HG03139 (cell line): Measurements from ENCODE around the gene SF3B2.
"Not testable (repeated sequence)": the region's sequence is repeated elsewhere in the genome, so short reads cannot be mapped to it uniquely, and the experiment has no call there.

Source experiments
- ATAC-seq: cut with Tn5 transposase; IDR thresholded peaks from one replicate; pipeline ENCODE4 v1.9.1; 2021; ENCODE audit not compliant: unreplicated experiment

Gene SF3B2

DNA sequence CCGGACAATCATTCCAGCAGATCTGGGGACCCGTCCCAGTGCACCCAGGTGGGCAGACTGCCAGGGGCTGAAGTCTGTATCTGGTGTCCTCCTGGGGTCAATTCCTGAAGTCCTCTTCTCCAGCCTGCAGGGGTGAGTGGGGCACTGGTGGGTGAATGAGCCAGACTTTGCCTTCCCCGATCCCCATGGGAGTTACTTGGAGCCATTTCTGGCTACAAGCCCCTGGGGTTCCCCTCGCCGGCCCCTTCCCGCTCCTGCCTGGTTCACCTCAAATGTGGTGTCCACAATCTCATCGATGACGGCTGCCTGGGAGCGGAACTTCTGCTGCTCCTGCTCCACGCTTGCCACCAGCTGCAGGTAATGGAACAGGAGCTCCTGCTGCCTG lies 35.4 kb upstream of the SF3B2 start:
- no peak for ATAC-seq

DNA sequence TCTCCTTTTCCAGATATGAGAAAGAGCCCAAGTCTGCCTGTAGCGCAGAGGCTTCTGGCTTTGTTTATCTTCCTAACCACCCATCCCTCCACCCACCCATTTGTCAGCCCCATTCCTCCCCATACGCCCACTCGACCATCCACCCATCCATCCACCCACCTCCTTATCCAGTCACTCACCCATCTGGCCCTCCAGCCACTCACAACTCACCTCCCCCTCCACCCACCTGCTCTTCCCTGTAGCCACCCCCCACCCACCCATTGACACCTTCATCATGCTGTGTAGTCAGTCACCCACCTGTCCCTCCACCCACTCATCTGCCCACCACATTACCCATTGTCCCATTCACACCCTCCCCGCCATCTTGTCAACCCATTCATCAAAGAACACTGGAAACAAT lies 34.8 kb upstream of the SF3B2 start:
- ATAC-seq, result no peak

DNA sequence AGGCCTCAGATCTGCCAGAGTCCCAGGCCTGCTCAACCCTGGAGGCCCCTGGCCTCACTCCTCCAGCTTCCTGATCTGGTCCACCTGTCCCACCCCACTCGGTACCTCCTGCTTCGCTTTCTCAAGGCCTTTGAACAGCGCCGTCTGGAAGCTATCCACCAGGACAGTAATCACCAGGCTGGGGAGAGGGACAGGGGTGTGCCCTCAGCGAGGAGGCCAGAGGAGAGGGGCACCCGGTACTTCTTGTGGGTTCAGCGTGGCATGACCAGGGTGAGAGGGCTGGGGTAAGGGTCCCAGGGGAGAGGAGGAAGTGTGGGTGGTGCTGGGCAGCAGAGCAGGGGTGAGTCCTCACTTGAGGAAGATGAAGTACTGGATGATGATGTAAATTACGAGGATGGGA lies 32.0 kb upstream of the SF3B2 start:
- no peak for ATAC-seq

DNA sequence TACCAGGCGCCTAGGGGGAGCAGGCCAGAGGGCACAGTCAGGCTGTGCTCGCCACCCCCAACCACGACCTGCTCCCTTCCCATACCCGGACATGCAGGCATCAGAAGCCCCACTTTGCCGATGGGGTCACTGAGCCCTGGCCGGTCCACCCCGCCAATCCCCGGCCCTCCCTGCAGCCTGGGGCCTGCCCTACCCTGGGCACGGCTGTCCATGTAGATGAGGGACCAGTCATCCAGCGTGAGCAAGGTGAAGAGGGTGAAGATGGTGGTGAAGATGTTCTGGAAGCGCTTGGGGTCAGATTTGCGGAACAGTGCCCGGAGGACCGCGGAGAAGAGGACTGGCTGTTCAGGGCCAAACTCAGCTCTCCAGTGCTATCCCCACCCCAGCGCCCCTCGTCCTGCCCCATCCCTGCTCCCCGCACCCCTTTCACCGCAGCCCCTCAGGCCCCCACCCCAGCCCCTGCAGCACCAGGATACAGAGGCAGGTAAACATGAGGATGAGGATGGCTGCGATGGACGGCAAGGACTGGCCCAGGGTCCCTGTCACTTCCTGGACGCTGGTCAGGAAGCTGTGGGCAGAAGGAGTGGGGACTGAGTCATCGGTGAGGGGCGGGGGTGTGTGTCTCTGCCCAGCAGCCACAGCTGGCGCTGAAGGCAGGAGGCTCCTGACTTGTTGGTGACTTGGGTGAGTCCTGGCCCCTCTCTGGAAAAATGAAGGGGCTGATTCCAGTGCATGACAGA lies 31.4 kb upstream of the SF3B2 start:
- no peak for ATAC-seq

DNA sequence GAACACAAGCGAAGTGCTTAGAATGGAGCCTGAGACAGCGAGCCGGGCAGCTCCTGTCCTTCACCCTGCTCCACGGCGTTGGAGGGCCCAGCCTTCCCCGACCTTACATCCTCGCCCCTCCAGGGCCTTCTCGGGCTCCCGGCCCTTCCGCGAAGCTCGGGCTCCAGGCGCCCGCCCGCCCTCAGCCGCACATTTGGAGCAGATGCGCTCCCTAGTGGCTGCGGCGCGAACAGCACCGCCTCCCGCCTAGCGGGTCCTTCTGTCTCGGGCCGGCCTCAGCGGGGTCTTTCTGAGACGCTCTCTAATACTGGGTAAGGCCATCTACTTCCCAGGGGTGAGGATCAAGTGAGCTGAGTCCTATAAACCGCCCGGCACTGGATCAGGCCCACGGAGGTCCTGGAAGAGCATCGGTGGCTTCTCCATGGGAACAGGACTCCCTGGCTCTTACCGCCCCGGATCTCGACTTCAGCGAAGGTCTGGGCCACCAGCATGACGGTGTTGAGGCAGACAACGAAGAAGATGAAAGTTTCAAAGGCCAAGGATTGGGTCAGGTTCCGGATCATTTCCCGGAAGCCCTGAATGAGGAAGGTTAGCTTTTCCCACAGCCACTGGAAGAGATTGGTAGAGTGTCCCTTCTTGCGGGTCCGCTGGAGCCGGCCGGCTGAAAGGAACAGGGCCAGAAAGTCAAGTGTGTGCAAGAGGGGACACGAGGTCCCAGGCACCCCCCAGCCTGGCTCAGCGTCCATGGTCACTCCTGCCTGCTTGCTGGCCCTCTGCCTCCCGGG lies 29.6 kb upstream of the SF3B2 start:
- no peak for ATAC-seq

DNA sequence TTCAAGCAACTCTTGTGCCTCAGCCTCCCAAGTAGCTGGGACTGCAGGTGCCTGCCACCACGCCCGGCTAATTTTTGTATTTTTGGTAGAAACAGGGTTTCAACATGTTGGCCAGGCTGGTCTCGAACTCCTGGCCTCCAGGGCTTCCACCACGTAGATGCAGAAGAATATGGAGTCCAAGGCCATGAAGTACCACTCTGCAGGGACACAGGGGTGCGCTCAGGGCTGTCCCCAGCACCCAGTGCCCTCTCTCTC lies 29.1 kb upstream of the SF3B2 start:
- not testable (repeated sequence) for ATAC-seq

DNA sequence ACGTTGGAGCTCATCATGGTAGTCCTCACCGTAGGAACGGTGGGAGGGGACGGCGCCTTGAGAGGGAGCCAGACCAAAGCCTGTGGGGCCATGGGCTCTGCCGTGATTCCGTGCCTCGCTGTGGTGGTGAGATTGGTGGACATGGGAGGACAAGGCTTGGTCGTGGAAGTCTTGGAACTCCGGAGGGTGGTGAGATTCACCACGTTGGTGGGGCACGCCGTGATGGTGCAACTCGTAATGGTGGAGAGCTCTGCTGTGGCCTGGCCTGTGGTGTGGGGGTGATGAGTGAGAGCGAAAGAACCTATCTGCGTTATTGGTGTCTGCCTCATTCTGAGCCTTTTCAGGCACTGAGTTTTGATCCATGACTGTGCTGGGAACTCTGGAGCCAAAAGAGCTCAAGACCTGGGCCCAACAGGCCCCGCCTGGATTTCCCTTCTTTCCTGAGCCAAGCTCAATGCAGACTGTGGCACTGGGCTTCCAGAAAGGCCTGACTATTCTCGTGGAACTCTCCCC lies 26.1 kb upstream of the SF3B2 start, which contains the start of gene CATSPER1:
TSS of gene CATSPER1 (minus strand) at position 463 of the 513 bp plus-strand sequence. CDS start at position 363, 100 bp downstream.
- ATAC-seq, result no peak

DNA sequence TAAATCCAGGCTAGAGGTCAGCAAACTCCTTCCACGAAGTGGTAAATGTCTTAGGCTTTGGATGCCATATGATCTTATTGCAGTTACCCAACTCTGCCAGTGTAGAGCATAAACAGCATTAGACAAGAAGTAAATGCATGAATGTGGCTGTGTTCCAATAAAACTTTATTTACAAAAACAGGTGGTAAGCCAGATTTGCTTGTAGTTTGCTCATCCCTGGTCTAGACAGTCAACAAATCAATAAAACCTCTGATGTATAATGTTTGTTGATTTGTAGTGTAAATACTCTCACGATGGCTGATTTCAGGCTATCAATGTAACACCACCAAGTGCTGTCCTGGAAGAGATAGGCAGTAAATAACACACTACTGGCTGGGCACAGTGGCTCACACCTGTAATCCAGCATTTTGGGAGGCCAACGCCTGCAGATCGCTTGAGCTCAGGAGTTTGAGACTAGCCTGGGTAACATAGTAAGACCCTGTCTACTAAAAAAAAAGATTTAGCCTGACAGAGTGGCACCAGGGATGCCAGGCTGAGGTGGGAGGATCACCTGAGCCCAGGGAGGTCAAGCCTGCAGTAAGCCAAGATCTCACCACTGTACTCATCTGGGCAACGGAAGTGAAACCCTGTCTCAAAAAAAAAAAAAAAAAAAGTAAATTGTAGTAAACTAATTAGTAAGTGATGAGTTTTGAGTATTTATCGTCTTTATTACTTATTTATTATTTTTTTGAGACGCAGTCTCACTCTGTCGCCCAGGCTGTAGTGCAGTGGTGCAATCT lies 19.0 kb upstream of the SF3B2 start:
- no peak for ATAC-seq

DNA sequence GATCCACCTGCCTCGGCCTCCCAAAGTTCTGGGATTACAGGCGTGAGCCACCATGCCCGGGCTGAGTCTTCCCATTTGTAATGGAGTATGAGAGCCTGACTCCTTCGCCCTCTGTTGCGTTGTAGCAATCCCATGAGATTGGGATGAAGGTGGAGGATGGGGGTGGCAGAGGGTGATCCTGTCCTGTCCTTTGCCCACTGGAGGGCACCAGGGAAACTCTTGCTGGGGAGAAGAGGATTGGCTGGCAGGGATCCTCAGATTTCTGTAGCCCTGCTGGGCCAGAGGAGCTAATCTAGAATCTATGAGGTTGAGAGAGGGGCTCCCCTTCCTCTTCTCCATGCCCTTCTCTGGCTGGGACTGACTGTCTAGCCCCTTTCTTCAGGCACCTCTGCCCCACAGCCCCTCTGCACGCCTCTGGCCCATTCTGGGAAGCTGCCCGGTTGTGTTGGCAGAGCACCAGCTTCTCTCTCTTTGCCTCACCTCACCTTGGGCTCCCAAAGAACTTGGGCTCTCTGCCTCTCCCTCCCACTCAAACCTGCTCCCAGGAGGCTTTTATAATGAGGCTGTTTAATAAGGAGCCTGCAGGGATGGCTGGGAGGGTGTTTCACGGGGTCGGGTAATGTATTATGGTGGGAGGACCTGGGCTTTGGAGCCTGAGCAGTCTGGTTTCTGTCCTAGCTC lies 16.4 kb upstream of the SF3B2 start:
- no peak for ATAC-seq

DNA sequence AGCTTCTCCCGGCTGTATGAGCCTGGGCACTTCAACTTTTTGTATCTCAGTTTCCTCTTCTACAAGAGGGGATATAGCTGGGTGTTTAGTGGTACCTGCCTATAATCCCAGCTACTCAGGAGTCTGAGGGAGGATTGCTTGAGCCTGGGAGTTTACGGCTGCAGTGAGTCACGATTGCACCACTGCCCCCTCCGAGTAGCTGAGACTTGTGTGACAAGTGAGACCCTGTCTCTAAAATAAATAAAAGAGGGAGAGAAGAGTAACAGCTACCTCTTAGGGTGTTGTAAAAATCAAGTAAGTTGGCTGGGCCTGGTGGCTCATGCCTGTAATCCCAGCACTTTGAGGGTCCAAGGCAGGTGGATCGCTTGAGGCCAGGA lies 15.8 kb upstream of the SF3B2 start:
- no peak for ATAC-seq

DNA sequence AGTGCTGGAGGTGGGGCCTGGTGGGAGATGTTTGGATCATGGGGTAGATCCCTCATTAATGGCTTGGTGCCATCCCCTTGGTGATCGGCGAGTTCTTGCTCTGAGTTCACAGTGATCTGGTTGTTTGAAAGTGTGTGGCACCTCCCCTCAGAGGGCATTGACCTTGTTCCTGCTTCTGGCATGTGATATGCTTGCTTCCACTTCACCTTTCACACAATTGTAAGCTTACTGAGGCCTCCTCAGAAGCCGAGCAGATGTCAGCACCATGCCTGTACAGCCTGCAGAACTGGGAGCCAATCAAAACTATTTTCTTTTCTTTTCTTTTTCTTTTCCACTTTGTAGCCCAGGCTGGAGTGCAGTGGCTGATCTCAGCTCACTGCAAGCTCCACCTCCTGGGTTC lies 14.8 kb upstream of the SF3B2 start:
- no peak for ATAC-seq

DNA sequence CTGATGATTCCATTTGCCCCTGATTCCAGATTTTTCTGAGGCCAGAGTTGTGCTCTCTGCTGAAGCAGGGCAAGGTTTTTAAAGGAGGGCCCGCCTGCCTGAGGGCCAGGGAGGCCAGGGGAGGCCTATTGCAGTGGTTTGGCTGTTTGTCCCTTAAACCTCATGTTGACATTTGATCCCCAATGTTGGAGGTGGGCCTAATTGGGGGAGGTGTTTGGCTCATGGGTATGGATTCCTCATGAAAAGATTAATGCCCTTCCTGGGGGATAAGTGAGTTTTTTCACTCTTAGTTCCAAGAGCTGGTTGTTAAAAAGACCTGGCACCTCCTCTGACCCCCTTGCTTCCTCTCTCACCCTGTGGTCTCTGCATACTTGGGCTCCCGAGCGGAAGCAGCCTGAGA lies 12.4 kb upstream of the SF3B2 start:
- no peak for ATAC-seq

DNA sequence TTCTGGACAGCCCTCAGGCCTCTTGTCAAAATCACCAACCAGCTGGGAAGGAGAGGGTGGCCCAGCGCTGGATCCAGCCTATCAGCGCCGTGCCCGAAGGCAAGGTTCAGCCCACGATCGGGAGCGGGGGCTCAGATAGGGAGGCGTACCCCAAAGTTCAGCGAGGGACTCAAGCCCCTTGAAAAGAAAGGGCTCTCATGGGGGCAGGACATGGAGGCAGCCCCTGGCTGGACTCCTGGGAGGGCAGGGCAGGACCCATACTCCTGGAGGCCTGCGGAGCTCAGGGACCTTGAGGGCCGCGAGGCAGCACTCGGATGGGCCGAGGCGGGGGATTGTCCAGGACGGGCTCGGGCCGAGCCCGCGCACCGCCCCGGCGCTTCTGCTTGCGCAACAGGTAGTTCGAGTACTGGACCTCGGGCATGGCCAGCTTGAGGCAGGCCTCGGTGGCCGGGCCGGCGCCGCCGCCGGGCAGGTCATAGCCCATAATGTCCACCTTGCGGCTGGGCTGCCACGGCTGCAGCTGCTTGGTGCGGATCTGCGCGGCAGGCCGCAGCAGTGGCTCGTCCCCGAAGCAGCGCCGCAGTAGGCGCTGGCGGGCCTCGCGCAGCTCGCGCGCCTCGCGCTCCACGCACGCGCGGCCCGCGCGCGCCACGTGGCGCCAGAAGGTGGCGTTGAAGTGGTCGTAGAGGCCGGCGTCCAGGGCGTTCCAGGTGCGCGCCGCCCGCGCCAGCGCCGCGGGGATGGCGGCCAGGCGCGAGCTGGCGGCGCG lies 9.8 kb upstream of the SF3B2 start:
- ATAC-seq, result no peak

DNA sequence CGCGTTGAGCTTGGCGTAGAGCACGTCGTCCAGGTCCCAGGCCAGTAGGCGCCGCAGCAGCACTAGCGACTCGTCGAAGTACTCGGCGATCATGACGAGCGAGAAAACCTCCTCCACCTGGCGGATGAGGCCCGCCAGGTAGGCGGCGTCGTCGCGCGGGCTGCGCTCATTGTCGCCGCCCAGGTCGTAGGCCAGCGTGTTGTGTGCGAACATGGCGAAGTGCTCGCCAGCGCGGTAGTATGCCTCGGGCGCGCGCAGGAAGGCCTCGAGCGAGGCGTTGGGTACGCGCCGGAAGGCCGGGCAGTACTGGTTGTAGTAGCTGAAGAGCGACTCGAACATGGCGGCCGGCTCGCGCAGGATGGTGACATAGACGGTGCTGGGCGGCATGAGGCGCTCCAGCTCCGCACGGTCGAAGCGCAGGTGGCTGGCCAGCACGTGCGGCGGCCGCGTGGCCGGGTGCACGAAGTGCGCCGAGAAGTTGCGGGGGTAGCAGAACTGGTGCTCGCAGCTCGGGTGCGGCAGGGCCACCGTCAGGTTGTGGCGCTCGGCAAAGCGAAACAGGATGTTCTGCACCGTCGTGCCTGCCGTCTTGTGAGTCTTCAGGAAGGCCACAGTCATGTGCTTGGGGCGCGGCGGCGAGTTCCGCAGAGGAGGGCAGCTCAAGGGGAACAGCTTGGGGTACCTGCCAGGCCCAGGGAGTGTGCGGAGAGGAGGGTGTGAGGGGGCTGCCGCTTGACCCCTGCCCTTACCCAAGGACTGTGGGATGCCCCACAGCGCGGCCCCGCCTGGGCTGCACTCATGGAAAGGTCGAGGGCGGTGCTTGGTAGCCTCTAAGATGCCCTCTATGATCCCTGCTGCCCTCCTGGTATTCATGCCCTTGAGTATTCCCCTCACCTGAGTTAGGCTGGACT lies 8.9 kb upstream of the SF3B2 start:
- no peak for ATAC-seq

DNA sequence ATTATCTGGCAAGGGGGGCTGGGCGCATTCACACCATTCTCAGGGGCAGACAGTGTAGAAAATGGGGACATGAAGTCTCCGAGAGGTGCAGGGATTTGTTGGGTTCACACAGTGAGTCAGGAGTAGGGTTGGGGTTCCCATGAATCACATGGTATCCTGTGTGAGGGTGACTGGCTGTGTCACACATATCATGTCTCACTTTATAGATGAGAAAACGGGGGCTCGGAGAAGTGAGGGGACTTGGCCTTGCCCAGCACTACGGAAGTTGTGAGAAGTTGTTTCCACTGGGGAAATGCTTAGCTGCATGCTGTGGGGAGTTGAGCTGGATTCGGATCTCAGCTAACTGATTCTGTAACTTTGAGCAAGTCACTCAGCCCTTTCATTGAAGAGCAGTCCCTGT lies 7.4 kb upstream of the SF3B2 start:
- ATAC-seq, result no peak

DNA sequence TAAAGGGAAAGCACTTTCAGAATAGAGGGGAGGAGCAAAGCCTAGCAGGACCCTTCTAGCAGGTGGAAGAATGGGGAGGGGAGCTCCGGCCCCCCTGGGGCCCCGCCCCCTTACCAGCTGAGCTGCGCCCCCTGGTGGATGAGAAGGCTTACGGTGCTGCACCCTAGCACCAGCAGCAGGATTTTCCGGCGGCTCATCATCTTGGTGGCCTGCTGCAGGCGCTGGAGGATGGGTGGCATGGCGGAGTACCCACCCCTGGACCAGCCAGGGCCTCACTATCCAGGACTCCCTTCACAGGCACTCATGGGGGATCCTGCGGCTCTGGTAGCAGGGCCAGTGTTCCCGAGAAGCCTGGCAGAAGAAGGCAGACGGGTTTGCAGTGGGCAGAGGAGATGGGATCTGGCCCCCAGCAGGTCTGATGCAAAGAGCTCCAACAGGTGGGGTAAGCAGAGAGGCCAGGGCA lies 7.0 kb upstream of the SF3B2 start:
- ATAC-seq, result no peak

DNA sequence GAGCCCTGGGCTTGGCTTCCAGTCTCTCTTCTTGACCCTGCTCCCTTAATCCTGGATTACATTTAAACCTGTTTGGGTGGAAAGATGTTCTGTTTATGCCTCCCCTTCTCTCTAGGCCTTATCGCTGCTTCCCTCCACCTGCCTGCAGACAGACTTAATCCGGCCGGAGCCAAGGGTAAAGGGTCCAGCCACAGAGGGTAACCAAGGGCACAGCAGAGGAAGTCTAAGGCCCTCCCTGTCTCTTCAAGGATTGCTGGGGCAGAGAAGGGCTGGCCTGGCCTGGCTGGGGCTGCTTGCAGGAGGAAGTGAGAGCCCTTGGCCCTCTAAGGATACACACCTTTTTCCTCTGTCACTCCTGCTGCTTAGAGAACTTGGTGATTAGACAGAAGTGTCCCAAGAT lies 5.3 kb upstream of the SF3B2 start:
- ATAC-seq, result no peak

DNA sequence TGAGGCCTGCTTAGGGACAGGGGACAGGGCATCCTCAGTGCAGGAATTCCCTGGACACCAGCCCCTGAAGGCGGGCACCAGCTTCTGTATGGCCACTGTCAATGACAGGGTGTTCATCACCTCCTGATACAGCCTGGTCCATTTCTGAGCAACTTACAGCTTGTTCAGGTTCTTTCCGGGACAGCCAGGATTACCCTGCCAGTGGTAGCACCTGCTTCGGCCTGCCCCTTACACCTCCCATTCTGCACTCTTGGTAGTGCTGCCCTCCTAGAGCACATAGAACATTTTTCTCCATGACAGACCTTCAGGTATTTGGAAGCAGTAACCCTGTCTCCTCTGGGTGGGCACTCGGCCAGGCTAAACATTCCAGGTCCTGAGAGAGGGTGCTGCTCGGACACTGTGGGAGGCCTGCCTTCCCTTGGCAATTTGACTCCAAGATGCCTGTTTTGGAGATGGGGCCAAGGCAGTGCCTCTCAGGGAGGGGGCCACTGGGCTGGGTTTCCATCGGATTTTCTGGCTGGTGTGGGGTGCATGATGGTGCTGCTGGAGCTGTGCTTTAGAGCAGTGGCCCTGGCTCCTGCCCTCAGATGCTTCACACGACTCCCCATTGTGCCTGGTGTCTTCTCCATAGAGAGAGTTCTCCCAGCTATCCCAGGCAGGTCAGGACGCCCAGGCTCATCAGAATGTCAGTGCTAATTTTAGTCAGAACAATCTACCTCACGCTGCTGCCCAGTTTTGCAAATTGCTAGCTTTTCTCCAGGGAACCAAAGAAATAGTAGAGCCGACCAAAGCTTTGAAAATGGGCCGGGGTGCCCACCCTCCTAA lies 4.4 kb upstream of the SF3B2 start:
- no peak for ATAC-seq
